Right lobe of liver (tissue), 6 donors: Measurements from ENCODE around the gene DDX20. TPM values are rescaled to one million over a fixed set of nuclear protein-coding genes. Genes with fewer than 3 reads are reported as not detected.

Source experiments
- ATAC-seq, 4 donors: fragments of 200-7000 bp; cut with Tn5 transposase; one replicate each; pipeline ENCODE4 v1.9.1; 2020; ENCODE audit warnings: mild to moderate bottlenecking in 4 of 4, moderate library complexity in 4 of 4
- DNase-seq, 3 donors: peaks; one replicate each; pipeline ENCODE4 v3.0.0-alpha.2; 2020
- H3K27ac ChIP-seq, 3 donors: fragments of 200-600 bp; one replicate each; pipeline ENCODE4 v1.8.0; 2022
- H3K27me3 ChIP-seq, 2 donors: fragments of 200-600 bp; one replicate each; pipeline ENCODE4 v1.8.0; 2022
- H3K36me3 ChIP-seq, 4 donors: fragments of 200-600 bp; sonication (generic) in 1 of 4; one replicate each; pipeline versions ENCODE4 v1.5.1 to v1.8.0; 2017 to 2022; ENCODE audit warnings: control low read depth in 1 of 4
- H3K4me1 ChIP-seq, 4 donors: fragments of 200-600 bp; sonication (generic) in 1 of 4; one replicate each; pipeline versions ENCODE4 v1.5.1 to v1.8.0; 2017 to 2022; ENCODE audit warnings: control low read depth in 1 of 4
- H3K4me3 ChIP-seq, 3 donors: fragments of 200-600 bp; one replicate each; pipeline ENCODE4 v1.8.0; 2022
- H3K9me3 ChIP-seq, 4 donors: fragments of 200-600 bp; sonication (generic) in 1 of 4; one replicate each; pipeline versions ENCODE4 v1.5.1 to v1.8.0; 2017 to 2022; ENCODE audit warnings: control low read depth in 1 of 4
- POLR2A ChIP-seq: fragments of 450-650 bp; IDR thresholded peaks from one replicate; pipeline ENCODE4 v1.6.1; 2017; ENCODE audit warnings: antibody characterized with exemption, mild to moderate bottlenecking
- WGBS: methylation state at CpG from one replicate; pipeline ENCODE4 v1.1.6; 2018; ENCODE audit warnings: low coverage, low lambda C conversion rate; ENCODE audit not compliant: insufficient coverage; ENCODE audit errors: missing lambda C conversion rate; 5-methylcytosine and 5-hydroxymethylcytosine counted together
- intact Hi-C, 2 donors: fragments of 100-400 bp; cut with DNase I; formaldehyde crosslinking; loops; one replicate each; pipeline versions ENCODE4 v1.11.2 to v1.14.1; 2022
- total RNA-seq, 6 experiments: library from RNA; depleted of rRNA in 2 of 6; stranded (reverse); fragments of >200 nt in 2 of 6; fragmentation: NEBNext Ultra II Directional in 3 of 6; extraction: Animal tissue kit (Norgen Biotek cat#: 25700) in 3 of 6; gene quantifications; one replicate each; pipeline versions ENCODE4 v1.1.0 to v1.2.4, GENCODE V29; 2016 to 2023
- TF ChIP-seq, protein P1 (sequence below), 4 donors: fragments of 200-600 bp in 3 of 4; fragments of 450-650 bp in 1 of 4; IDR thresholded peaks; one replicate each; pipeline versions ENCODE4 v1.5.1 to v1.8.0; 2016 to 2022; ENCODE audit warnings: antibody characterized with exemption in 4 of 4, mild to moderate bottlenecking in 2 of 4
- donor health status: DM: no; HTN: yes; CAD: no.
- donor health status: DM: no; HTN: no; CAD: no.
- donor health status: DM: no; HTN: no; CAD: no.
- donor health status: DM: no; HTN: yes; CAD: no.
- donor health status: DM: no; HTN: yes; CAD: no.

Gene DDX20
- total RNA-seq, 6 experiments from 2014 or later, result 3.9 to 11.6 (median 5.1) TPM

DNA sequence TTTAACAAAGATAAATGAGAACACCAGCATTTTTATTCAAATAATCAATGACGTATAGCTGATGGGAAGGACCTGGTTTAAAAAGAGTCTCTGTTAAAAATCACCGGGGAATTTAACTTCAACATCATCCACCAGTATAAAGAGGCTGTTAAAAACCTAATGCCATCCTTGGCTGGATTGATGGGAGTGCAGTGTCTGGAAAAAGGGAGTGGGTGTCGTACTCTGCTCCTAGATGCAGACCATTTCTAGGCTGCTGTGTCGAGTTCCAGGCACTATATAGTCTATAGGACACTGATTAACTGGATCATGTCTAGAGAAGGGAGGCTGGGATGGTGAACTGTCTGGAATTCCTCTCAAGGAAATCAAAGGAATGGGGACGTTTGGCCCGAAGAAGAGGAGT, 36.1 kb downstream of the DDX20 start:
- WGBS, result 76% methylated on average over 6 of the region's 6 CpGs
- no peak for DNase-seq
- intact Hi-C loops, result loop anchor here in 1 of 2 donors (10.0 kb wide), 1 partner anchor 543 kb away; no protein-coding TSS in a partner anchor
- H3K4me1 ChIP-seq, result no peaks in the 10 kb centered on the region
- H3K36me3 ChIP-seq, result no peaks in the 10 kb centered on the region
- H3K27ac ChIP-seq, result no peak overlapping the region
- no peaks in the 10 kb centered on the region for H3K27me3 ChIP-seq
- no peak overlapping the region for H3K4me3 ChIP-seq
- no peaks in the 10 kb centered on the region for H3K9me3 ChIP-seq
- TF ChIP-seq POLR2A, result no peak
- TF ChIP-seq, protein P1, sequence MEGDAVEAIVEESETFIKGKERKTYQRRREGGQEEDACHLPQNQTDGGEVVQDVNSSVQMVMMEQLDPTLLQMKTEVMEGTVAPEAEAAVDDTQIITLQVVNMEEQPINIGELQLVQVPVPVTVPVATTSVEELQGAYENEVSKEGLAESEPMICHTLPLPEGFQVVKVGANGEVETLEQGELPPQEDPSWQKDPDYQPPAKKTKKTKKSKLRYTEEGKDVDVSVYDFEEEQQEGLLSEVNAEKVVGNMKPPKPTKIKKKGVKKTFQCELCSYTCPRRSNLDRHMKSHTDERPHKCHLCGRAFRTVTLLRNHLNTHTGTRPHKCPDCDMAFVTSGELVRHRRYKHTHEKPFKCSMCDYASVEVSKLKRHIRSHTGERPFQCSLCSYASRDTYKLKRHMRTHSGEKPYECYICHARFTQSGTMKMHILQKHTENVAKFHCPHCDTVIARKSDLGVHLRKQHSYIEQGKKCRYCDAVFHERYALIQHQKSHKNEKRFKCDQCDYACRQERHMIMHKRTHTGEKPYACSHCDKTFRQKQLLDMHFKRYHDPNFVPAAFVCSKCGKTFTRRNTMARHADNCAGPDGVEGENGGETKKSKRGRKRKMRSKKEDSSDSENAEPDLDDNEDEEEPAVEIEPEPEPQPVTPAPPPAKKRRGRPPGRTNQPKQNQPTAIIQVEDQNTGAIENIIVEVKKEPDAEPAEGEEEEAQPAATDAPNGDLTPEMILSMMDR (IDR thresholded peaks at IDR 0.05), result no peak
- no peak for ATAC-seq

DNA sequence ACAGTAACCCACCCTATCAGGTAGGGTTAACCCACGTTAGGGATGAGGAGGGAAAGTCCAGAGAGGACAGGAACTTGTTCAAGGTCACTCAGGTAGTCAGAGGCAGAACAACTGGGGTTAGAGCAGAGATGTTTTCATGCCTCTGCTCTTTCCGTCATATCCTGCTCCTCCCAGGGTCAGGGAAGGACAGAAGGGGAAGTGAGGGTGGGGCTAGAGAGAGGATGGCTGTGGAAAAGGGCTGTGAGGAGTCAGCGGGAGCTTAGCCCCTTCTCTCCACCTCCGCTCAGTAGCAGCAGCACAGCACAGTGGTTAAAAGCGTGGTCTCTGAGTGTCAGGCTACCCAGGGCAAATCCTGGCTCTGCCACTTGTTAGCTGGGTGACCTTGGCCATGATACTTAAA, 36.5 kb downstream of the DDX20 start:
- no peaks in the 10 kb centered on the region for H3K4me1 ChIP-seq
- H3K9me3 ChIP-seq, result no peaks in the 10 kb centered on the region
- H3K36me3 ChIP-seq, result no peaks in the 10 kb centered on the region
- no peak overlapping the region for H3K4me3 ChIP-seq
- H3K27ac ChIP-seq, result no peak overlapping the region
- DNase-seq, result no peak
- no peak for TF ChIP-seq POLR2A
- TF ChIP-seq, protein P1 (IDR thresholded peaks at IDR 0.05), result no peak
- no peaks in the 10 kb centered on the region for H3K27me3 ChIP-seq
- 69% methylated on average over 4 of the region's 5 CpGs for WGBS
- intact Hi-C loops, result loop anchor here in 1 of 2 donors (10.0 kb wide), 1 partner anchor 543 kb away; no protein-coding TSS in a partner anchor
- ATAC-seq, result peak in 2 of 4 donors; percentile 30 to 40

DNA sequence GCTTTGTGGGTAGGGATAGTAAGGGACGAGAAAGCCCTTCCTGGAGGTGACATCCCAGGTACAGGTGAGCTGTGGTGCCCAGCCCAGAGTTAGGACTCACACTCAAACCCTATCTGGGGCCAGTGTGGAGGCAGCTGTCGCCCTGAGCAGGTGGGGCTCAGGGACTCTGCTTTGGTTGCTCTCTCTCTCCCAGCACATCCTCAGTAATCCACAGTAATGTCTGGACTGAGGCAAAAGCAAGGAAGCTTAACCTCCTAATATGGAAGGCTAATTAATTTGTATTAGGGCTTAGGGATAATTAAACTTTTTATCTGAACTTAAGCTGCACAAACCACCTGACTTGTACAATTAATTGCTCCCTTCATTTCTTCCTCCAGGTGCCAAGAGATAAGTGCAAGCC, 38.2 kb downstream of the DDX20 start:
- Histone ChIP-seq H3K27me3 (no peaks in the 10 kb centered on the region), H3K9me3 (no peaks in the 10 kb centered on the region), H3K36me3 (no peaks in the 10 kb centered on the region), H3K27ac (no peak overlapping the region), H3K4me3 (no peak overlapping the region), H3K4me1 (no peaks in the 10 kb centered on the region)
- DNase-seq (no peak), ATAC-seq (no peak)
- intact Hi-C loops, result loop anchor here in 1 of 2 donors (10.0 kb wide), 1 partner anchor 541 kb away; no protein-coding TSS in a partner anchor
- TF ChIP-seq, protein P1 (IDR thresholded peaks at IDR 0.05), result no peak
- no peak for TF ChIP-seq POLR2A
- 17% methylated on average over 1 of the region's 2 CpGs for WGBS

DNA sequence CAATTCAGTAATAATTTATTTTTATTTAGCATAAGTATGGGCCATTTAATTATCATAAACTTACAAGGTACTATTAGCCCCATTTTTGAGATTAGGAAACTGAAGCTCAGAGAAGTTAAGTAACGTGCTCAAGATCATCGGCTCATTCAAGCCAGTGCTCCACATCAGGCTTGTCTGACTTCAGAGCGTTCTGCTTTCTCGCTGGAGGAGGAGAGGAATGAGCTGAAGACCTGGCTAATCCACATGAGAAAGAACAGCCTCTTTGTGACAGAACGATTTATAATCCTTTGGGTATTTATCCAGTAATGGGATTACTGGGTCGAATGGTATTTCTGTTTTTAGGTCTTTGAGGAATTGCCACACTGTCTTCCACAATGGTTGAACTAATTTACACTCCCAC, 39.7 kb downstream of the DDX20 start:
- TF ChIP-seq, protein P1 (IDR thresholded peaks at IDR 0.05), result no peak
- TF ChIP-seq POLR2A, result no peak
- ATAC-seq (no peak), DNase-seq (no peak)
- intact Hi-C loops, result loop anchor here in 1 of 2 donors (10.0 kb wide), 1 partner anchor 539 kb away; no protein-coding TSS in a partner anchor
- H3K27ac ChIP-seq, result no peak overlapping the region
- no peaks in the 10 kb centered on the region for H3K4me1 ChIP-seq
- no peak overlapping the region for H3K4me3 ChIP-seq
- H3K9me3 ChIP-seq, result no peaks in the 10 kb centered on the region
- 88% methylated on average over 5 of the region's 6 CpGs for WGBS
- H3K27me3 ChIP-seq, result no peaks in the 10 kb centered on the region
- no peaks in the 10 kb centered on the region for H3K36me3 ChIP-seq
